HG03045 (cell line): ENCODE data around the gene THADA.

Experiments
- ATAC-seq: cut with Tn5 transposase; IDR thresholded peaks from one replicate; pipeline ENCODE4 v1.9.1; 2021; ENCODE audit warnings: mild to moderate bottlenecking, moderate library complexity; ENCODE audit not compliant: unreplicated experiment

THADA gene

DNA sequence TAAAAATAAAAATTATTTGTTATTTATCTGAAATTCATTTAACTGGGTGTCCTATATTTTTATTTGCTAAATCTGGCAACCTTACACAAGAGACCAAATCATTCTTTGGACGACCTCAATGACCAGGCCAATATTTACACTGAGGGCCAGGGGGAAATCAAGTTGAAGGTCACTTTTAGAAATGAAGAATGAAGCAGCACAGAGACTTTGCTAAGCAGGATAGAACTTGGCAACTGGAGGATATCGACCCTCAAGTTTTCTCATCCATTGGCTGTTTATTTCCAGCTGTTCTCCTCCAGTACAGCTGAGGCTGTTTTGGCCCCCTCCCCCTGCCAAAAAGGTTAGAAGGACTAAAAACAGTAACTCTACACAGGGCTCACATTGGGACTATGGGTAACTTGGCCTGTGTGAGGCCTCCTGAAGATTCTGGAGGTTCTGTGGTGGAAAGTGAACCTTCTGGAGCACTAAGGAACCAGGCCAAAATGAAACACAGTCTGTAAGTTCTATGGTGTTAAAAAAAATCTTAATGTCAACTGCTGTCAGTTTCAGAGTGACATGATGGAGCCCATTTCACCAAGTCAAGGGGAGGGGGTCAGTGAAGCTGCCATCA is 337.2 kb downstream of the THADA start:
- no peak for ATAC-seq

DNA sequence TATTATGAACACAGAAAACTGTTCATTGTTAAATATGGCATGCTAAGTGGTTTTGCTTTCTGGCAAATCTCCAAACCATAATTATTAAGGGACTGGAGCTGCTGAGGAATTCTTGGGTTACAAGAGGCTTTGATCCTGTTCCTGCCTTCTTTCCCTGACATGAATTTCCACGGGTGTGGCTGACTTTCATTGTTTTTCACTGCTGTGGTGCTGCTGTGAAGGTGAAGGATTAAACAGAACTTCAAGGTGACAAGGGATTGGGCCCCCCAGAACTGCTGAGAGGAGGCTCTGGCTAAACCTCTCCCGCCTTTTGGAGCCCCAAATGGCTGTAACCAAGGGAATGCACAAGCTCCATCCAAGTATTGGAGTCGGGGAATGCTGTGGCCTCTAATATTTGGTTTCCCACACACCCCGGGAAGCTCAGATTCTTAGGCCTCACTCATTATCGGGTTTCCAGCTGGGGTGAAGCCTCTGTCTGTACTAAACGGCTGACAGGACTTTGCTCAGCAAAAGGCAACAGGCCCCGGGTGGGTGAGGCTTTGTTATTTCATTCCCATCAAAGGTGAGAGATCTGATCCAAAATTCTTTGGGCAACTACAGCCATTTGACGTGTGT is 340.4 kb downstream of the THADA start:
- no peak for ATAC-seq

DNA sequence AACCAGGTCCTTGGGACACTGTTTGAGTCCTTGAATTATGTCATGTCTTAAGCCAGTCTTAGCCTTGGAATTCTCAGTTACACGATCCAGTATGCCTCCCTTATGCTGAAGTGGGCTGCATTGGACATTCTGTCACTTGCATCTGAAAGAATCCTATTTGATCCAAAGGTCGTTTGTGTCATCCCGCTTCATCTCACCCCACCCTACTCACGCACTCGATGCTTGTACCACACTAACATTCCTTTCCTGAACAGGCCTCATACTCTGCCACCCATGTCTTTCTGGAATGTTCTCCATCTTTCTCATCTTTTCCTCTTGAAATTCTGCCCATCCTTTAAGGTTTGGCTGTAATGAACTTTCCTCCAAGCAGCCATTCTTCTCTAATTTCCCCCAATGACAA is 341.5 kb downstream of the THADA start:
- no peak for ATAC-seq

DNA sequence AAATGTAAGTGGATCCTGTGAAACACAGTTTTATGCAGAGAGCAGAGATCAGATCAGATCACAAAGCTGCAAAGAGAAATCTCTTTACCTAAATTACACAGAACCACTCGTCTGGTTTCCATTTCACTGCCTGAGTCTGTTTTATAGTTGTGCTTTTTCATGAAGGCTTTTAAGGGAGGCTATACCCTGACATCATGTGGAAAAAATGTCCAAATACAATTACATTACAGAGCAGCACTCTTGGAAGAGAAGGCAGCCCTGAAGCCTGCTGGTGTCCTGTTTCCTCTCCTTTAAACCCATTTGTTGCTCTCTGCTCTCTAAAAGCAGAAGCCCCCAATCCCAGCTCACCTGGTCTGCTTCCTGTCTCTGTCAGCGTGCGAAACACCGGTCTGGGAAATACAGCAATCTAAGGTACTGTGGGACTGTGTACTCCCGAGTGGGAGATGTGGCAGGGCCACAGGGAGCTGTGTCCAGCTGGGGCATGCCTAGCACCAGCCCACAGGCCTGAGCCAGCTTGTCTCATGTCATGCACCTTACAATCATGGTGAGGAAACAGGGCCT is 344.6 kb downstream of the THADA start:
- ATAC-seq, result no peak

DNA sequence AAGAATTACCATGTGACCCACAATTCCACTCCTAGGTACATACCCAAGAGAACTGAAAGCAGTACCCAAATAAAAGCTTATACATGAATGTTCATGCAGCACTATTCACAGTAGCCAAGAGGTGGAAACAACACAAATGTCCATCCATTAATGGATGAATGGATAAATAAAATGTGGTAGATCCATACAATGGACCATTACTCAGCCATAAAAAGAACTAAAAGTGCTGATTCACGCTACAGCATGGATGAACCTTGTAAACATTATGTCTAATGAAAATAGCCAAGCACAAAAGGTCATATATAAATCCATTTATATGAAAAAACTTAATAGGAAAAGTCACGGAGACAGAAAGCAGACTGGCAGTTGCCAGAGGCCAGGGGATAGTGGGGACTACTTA is 345.8 kb downstream of the THADA start:
- ATAC-seq, result no peak

DNA sequence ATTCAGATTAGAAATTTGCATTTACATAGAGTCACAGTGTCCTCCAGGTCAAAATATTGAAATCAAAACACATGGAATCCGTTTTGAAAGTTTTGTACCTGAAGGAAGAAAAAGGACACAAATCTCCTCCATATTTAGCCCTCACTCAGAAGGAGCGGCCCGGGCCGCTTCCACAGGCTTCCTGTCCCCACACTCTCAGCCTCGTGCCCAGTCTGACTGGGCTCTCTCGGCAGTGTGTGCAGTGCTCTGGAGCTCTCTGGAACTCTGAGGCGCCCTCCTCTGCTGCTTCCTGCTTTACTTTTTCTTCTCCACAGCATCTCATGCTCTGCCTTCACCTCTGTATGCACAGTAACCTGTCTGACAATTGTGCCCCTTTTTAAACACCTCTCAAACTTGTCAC is 347.2 kb downstream of the THADA start:
- ATAC-seq, result no peak

DNA sequence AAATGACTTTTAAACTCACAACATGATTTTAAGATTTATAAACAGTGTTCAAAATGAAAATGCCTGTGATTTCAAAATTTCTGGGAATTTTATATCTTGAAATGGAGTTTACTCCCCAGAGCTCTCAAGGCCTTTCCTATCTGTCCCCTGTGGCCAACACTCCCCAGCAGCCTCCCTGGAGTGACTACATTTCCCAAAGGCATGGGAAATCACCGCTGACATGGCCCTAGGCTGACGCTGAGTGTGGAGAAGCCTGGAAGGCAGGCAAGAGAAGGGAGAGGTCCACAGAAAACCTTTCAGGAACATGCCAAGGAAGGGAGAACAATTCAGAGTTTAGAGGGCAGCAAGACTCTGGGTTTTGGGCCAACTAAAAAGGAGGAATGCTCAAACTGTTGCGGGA is 349.2 kb downstream of the THADA start:
- ATAC-seq, result no peak

DNA sequence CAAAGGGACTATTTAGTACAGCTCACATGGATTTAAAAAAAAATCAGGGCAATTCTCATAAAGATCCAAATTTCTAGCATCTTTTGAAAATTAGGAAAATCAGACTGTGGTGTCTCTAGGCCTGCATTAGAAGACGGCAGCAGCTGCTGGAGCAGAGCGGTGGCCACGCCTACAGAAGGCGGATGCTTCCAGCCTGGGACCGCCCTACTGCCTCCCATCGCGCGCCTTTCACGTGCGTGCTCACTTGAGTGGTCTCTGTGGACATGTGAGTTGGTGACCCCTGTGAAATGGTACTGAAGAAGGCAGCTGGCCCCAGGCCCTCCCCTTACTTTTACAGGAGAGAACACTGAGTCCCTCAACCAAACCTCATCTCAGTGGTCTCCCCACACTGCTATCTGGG is 354.3 kb downstream of the THADA start:
- ATAC-seq, result no peak

DNA sequence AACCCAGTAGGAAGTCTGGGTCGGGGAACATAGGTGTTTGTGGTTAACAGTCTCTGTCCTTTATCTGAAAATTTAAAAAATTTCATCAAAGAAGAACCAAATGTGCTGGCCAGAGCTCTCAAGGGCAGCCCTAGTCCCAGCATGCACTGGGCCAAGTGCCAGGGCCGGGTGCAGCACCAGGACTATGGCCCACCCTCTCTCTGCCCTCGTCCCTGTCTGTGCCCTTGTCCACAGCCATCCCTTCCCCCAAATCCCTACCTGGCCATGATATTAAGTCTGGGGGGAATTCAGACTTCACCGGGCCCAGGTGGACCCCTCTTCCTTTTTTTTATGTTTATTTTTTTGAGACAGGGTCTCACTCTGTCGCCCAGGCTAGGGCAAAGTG is 355.1 kb downstream of the THADA start:
- no peak for ATAC-seq

DNA sequence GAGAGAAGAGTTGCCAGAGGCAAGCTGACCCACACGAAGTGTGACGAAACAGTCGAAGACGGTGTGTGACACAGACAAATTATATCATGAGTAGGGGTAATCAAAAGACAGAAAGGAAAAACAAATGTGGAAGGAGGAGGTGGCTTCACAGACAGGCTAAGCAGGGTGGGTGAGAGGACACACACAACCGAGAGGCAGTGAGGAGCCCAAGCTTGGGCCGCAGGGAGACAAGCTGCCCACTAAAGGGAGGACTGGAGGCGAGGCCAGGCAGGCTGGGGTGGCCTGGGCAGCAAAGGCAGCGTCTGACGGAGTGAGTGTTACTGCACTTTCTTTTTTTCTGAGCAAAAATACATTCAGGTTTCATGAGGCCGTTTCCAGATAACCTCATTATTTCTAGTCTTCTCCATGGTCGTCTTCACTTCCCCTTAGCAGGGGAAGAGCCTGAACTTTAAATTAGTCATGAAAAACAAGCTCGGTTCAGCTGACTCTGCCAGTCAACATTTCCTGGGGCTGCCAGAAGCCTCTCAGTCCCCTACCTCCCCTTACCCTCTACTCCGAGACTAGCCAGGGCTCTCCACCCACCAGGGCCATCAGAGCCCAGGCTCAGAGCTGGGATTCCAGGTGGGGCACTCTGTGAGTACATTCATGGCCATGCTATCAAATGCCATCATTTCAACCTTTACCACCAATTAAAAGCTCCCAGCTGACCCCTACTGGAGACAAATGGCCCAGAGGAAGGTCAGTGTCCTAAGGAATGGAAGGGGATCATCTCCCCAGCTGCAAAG is 355.7 kb downstream of the THADA start:
- no peak for ATAC-seq

DNA sequence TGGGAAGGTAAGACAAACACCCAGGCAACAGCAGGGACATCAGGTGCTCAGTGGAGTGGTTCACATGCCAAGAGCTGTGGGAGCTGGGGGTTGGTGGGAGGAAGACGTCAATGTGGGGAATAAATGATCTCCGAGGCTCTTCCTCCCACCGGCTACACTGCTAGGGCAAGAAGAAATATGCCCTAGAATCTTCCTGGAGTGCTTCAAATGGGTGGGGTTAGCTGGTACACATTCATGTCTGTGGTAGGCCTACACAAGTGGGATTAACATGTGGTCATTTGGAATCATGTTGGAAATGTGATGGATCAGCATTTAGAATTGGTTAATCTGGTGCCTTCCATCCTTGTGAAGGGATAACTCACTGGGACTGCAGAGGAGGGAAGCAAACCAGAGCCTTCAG is 357.0 kb downstream of the THADA start:
- no peak for ATAC-seq

DNA sequence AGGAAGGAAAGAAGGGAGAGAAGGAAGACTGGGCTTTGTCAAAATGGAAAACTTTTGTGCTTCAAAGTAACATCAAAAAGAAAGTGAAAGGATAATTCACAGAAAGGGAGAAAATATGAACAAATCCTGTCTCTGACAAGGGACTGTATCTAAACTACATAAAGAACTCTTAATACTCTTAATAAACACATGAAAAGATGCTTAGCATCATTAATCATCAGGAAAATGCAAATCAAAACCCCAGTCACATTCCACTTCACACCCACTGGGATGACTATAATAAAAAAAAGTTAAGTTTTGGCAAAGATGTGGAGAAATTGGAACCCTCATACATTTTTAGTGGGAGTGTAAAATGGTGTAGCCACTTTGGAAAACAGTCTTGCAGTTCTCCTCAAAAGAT is 357.7 kb downstream of the THADA start:
- no peak for ATAC-seq

DNA sequence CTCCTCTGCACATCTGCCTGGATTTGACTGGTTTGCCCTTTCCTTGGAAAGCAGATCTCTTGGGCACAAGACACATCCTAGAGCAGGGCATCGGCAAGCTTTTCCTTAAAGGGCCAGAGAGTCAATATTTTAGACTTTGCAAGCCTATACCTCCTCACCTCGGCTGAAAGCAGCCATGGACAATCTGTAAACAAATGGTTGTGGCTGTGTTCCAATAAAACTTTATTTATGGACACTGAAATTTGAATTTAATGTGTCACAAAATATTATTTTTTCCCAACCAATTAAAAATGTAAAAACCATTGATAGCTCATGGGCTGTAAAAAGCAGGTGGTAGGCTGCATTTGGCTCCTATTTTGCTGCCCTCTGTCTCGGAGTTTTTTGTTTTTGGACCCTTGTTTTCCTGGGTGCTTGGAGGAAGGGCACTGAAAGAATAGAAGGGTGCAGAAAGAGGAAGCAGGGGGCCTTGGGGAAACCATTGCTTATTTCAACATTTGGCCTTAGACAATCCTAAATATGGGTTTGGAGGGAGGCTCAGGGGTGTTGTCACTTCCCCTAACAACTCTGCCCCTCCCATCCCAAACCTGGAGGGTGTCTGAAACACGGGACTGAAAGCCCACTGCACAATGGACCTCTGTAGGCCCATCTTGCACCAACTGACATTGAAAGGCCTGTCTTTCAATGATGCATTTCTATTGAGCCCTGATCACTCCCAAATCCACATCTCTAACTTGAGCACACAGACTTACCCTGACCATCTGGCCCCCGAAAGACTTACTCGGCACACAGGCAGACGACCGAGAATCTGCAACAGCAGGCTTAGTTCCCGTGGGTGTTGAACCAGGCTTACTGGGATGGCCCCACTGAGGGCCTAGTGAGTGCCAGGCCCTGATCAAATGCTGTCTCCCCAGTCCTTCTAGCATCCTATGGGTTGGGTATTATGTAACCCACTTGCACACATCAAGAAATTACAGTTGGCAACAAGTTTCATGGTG is 362.3 kb downstream of the THADA start:
- no peak for ATAC-seq

DNA sequence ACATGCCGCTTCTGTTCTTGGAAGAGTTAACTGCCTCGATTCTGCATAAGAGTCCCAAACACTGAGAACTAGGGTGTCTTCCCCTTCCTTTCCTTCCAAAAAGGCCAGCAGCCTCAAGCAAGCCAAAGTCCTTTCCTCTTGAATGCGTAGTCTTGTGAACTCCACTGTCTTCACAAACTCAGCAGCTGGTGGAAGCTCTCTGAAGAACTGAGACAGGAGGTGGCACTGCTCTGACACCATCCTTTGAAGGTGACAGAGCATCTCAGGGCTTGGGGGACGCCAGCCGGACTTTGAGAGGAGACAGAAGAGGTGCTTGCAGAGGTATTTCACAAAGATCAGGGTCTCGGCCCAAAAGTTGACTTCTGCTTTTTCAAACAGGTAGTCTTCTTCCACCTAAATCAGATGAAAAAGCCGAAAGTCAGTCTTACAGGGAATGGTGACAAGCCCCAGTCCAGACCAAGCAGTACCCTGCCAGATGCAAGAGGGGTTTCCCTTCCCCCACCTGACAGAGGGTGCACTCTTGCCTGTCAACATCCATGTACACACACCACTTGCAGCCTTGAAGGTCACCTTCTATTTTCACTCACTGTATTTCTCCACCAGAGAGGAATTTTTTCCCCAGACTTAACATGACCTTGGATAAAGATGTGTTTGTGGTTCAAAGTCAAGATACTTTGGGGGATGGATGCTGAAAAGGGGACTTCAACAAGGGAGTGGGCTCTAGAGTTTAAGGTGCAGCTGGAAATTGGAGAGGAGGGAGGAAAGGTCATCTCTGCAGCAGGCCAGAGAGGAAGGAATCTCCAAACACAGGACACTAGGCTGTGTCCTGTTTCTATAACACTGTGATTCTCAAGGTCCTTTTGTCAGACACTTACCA is 364.6 kb downstream of the THADA start:
- no peak for ATAC-seq

DNA sequence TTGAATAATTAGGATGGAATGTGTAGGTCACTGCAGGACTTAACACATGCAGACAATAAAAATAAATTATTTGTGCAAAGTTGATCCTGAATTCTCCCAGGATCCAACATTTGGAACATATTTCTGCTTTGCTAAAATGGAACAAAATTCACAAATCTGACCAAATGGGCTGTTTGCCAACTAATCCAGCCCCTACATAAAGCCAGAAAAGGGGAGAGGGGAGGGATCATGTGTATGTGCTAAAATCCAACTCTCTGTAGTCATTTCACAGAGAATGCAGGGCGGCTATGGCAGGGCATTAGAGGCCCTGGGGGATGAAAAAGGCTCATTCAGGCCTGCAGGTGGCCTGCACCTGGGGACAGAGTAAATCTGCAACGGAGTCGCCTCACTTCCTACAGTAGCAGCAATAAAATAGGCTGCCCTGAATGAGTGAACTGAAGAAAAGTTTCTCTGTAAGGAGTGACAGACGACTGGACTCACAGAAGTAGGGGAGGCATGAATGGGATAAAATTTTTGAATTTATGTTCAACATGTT is 365.4 kb downstream of the THADA start:
- ATAC-seq, result no peak

DNA sequence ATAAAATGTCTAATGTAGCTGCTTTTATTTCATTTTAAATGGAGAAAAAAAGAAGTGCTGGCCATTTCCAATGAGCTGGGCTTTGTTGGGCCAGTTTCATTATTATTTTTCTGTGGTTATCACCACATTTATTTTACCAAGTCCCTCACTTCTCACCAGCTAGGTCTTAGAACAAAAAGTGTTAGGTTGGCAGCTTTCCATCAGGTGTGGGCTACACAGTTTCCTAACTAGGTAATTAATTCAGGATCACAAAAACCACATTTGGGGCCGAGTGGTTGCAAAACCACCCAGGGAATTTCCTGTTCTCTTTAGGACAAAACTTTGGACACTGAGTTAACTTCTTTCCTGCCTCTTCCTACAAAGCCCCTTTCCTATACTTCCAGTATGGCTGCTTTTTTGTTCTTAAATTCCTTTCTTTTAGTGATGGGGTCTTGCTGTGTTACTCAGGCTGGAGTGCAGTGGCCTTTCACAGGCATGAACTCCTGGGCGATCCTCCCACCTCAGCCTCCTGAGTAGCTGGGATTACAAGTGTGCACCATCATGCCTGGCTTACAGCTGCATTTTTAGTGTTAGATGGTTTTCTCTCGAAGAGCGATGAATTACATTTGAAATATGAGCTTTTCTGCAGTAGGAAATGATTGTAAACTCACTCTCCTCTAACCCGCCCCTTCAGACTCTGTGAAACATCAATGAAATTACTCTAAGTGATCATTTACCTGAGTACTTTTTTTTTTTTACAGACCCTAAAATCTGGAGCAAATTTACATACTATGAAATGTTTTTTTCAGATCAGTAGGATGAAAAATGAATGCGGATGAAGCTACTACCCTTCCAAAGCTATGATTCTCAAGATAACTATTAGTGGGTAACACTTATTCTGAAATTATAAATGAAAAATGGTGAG is 366.8 kb downstream of the THADA start:
- ATAC-seq, result no peak

DNA sequence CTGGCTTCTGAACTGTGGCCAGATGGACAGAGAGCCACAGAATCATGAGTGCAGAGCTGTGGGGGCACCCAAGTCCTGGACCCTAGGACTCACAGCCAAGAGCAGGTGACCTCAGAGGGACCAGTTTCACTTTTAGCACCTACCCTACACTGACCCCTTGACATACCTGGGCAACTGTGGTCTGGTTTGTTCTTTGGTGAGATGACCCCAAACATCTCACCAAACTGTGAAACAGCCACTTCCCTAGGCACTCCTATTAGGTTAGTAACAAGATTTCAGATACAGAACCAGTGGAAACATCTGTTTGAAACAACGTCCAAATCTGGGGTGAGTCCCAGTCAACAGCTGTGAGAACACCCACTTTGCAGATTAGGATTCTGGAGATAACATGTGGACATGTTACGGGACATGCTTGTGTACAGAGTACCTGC is 367.5 kb downstream of the THADA start:
- ATAC-seq, result no peak

DNA sequence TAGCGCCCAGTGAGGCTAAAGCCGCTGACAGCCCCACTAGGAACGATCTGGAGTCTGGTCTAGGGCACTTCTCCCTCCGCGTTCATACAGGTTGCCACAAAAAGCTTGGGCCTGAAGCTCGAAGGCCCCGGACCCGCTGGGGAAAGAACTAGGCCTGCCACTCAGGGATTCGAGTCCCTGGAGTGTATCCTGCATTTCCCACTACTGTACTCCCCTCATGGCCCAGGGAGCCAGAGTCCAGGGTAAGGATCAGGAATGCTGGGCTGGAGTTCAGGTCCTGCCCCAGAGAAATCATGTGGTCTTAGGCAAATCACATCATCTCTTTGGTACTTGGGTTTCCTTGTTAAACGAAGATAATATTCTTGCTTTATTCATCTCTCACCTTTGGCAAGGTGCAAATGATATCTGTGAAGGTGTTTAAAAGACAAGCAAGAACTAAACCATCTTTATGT is 368.0 kb downstream of the THADA start:
- no peak for ATAC-seq
